HG03342 (cell line): ENCODE data around the gene SORCS2.

Experiments
- ATAC-seq: cut with Tn5 transposase; IDR thresholded peaks from one replicate; pipeline ENCODE4 v1.9.1; 2021; ENCODE audit warnings: mild to moderate bottlenecking, moderate library complexity; ENCODE audit not compliant: unreplicated experiment

Gene SORCS2

GRCh38 chr4:7192252-7193029 lies at the start of gene SORCS2:
SORCS2 (plus strand) TSS chr4:7192538.
- peak; percentile 57 for ATAC-seq

GRCh38 chr4:7144374-7145290 lies 47.7 kb upstream of the SORCS2 start:
- no peak for ATAC-seq

- no peak for ATAC-seq
These were observed 46.9 kb upstream of the SORCS2 start for GRCh38 chr4:7145291-7145934.

DNA sequence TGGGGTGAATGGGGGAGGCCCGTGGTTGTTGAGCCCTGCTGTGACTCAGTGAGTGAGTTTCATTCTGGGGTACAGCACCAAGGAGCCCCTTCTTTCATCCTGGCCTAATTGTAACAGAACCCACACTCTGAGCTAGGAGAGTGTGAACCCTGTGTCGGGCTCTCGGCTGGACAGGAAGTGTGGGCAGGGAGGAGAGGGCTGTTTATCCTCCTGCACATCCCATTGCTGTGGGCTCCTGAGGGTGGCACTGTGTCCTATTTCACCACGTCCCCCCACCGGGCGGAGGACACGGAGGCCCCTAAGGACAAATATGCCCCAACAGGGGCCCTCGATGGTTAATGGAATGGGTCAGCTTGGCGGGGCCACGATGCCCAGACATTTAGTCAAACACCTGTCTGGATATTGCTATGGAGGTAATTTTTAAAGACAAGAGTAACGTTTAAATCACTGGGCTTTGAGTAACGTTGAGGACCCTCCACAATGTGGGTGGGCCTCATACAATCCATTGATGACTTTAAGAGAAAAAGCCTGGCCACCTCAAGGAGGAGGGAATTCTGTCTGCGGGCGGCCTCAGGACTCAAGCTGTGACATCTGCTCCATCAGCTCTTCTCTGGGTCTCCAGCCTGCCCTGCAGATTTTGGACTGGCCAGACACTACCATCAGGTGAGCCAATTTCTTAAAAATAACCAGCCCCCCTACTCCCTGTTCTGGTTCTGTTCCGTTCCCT lies 46.1 kb upstream of the SORCS2 start:
- ATAC-seq = no peak

GRCh38 chr4:7146786-7147115 lies 45.6 kb upstream of the SORCS2 start:
- ATAC-seq = no peak

GRCh38 chr4:7147261-7147660 lies 45.1 kb upstream of the SORCS2 start:
- no peak for ATAC-seq

DNA sequence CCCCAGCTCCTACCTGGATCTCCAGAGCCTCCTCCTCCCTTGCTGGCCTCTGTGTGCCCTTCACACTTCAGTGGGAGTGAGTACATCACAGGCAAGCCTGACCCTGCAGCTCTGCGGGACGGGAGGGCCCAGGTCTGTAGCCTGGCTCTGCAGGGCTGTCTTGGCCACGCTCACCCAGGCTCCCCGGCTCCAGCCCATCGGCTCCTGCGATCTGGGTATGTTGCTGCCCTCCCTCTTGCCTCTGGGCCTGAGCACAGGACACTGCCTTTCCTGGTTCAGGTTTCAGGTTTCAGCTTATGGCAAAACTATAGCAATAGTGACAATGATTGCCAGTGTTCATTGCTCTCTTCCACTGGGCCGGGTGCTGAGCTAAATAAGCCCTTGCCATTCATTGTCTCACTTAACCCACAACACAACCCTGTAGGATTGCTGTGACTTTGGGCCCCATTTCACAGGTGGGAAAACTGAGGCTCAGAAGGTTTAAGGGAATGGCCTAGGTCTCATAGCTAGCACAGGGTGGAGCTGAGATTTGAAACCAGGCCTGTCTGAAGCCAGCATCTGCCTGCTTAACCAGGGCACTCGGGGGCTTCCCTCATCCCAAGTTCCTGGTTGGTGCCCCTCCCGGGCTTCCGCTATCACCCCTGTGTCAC lies 44.6 kb upstream of the SORCS2 start:
- no peak for ATAC-seq

- ATAC-seq = no peak
These were observed 44.0 kb upstream of the SORCS2 start for GRCh38 chr4:7148337-7148736.

DNA sequence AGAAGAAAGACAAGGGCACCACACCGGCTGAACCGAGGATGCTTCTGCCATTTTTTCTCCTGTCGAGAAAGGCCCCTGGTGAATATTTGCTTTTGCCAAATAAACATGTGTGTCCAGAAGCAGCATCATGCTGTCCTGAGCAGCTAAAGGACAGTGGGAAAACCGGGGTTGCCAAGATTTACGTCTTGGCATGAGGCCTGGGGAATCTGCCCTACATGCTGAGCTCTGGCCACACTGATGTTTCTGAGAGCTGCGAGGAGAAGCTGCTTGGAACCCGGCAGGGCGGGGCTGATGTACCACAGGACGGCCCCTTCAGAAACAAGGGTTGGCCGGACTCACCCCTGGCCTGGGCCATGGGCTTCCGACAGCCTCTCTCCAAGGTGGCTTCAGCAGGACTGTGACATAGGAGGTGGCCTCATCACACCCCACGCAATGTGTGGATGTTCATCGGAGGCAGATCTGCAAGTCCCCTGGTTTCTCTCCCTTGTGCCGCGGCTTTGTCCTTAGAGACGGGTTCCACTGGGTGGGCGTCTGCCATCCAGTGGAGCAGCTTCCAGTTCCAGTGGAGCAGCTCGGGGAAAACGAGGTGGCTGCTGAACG lies 42.2 kb upstream of the SORCS2 start:
- no peak for ATAC-seq

GRCh38 chr4:7151668-7152227 lies 40.6 kb upstream of the SORCS2 start:
- ATAC-seq = no peak

- ATAC-seq = no peak
These were observed 38.6 kb upstream of the SORCS2 start for GRCh38 chr4:7153711-7154110.

DNA sequence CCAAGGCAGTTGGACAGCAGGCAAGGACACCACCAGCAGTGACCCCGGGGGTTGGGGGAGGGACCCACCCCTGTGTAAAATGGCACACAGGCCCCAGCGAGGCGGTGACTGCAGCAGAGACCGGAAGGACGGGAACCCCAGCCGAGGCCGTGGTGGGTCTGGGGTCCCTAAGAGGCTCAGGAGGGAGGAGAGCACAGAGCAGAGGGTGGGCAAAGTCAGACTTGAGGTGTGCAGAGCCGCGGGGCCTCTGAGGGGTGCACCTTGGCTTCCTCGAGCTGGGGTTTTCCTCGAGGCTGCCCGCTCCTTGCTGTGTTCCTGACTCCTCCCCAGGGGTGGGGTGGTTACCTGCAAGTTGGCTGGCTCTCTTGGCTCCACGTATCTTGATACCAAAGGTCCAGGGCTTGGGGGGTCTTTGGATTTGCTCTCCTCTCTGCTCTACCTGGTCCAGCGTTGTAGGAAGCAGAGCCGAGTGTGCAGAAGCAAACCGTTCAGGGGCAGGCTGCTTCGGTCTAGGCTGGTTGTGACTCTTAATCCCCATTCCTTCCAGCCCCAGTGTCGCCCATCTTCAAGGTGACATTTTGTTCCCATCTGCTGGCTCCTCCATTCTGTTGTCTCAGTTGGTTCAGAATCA lies 37.9 kb upstream of the SORCS2 start:
- ATAC-seq = no peak

GRCh38 chr4:7155590-7156071 lies 36.7 kb upstream of the SORCS2 start:
- ATAC-seq = no peak

DNA sequence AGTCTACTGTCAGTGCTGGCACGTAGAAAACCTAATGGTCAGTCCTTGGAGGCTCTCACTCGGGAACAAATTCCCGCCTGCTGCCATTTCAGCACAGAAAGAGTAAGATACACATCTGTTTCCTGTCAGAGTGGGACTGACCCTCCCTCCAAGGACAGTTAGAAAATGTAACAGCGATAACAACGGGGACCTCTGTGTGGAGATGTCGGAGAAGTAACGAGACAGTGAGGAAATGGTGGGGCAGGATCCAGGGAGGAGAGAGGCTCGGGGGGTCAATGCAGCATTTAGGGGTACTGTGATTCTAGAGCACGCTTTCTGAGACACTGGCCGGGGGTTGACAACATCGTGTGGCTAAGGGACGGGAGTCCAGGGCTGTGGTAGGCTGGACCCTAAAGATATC lies 36.0 kb upstream of the SORCS2 start:
- ATAC-seq = no peak

- ATAC-seq = no peak
These were observed 35.4 kb upstream of the SORCS2 start for GRCh38 chr4:7156761-7157488.

- ATAC-seq = no peak
These were observed 34.7 kb upstream of the SORCS2 start for GRCh38 chr4:7157666-7158065.

- no peak for ATAC-seq
These were observed 34.1 kb upstream of the SORCS2 start for GRCh38 chr4:7158081-7158750.

- ATAC-seq = no peak
These were observed 33.3 kb upstream of the SORCS2 start for GRCh38 chr4:7158991-7159390.
